Measurements from ENCODE around the gene HMG20A. TPM values are rescaled to one million over a fixed set of nuclear protein-coding genes. Genes with fewer than 3 reads are reported as not detected.

Gene HMG20A
- total and polyA plus RNA-seq, 2 of the 13 experiments (the other 11 are each of a cell fraction or from before 2014, with no cell fraction given) = 28.0 to 35.2 TPM

DNA sequence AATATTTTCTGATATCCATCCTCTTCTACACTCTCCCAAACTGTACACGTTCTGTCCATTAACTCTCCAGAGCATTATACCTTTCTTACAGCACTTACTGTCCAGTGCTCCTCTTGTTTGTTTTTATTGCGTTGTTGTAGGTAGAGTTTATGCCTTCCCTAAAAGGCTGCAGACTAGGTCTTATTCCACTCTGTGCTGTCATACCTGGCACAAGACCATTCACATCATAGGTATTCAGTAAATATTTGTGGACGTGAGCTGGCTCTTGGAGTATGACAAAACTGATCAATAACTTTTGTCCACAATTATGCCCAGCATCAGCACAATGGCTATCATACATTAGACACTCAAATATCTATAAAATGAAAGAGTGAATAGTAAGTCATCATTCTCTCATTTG, 4.4 kb downstream of the HMG20A start (continued):
- TF ChIP-seq ZNF441 (CRISPR knock-in tag; IDR thresholded peaks at IDR 0.05; ENCODE audit: borderline replicate concordance) (no peak), SMARCC2 (IDR thresholded peaks at IDR 0.05) (no peak), NFIC (IDR thresholded peaks at IDR 0.05; ENCODE audit: low read length) (no peak), SUZ12 (IDR thresholded peaks at IDR 0.05; ENCODE audit: low read depth, low read length) (no peak), FOXA3 (CRISPR knock-in tag; IDR thresholded peaks at IDR 0.05) (peak; percentile 42; the same call in 1 of the 2 replicates), CAMTA2 (CRISPR knock-in tag; IDR thresholded peaks at IDR 0.05; ENCODE audit: borderline replicate concordance) (no peak), ZNF577 (CRISPR knock-in tag; IDR thresholded peaks at IDR 0.05; ENCODE audit: borderline replicate concordance, low read depth) (no peak), ISL2 (CRISPR knock-in tag; IDR thresholded peaks at IDR 0.05) (no peak), ZNF296 (CRISPR knock-in tag; conservative IDR thresholded peaks at IDR 0.05) (no peak), XBP1 (CRISPR knock-in tag; IDR thresholded peaks at IDR 0.05) (no peak), POGZ (CRISPR knock-in tag; IDR thresholded peaks at IDR 0.05) (no peak), ZNF839 (CRISPR knock-in tag; IDR thresholded peaks at IDR 0.05; ENCODE audit: borderline replicate concordance) (no peak), ZNF207 (IDR thresholded peaks at IDR 0.05; ENCODE audit: borderline replicate concordance) (no peak), FOXO1 (CRISPR knock-in tag; IDR thresholded peaks at IDR 0.05) (no peak), ARNT2 (CRISPR knock-in tag; IDR thresholded peaks at IDR 0.05; ENCODE audit: low read depth) (no peak), SALL2 (CRISPR knock-in tag; IDR thresholded peaks at IDR 0.05) (no peak), ZSCAN12 (CRISPR knock-in tag; IDR thresholded peaks at IDR 0.05) (no peak), ZNF12 (CRISPR knock-in tag; IDR thresholded peaks at IDR 0.05) (no peak)
- TF ChIP-seq, protein P1, sequence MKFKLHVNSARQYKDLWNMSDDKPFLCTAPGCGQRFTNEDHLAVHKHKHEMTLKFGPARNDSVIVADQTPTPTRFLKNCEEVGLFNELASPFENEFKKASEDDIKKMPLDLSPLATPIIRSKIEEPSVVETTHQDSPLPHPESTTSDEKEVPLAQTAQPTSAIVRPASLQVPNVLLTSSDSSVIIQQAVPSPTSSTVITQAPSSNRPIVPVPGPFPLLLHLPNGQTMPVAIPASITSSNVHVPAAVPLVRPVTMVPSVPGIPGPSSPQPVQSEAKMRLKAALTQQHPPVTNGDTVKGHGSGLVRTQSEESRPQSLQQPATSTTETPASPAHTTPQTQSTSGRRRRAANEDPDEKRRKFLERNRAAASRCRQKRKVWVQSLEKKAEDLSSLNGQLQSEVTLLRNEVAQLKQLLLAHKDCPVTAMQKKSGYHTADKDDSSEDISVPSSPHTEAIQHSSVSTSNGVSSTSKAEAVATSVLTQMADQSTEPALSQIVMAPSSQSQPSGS (CRISPR knock-in tag; IDR thresholded peaks at IDR 0.05) = no peak
- TF ChIP-seq, protein P2, sequence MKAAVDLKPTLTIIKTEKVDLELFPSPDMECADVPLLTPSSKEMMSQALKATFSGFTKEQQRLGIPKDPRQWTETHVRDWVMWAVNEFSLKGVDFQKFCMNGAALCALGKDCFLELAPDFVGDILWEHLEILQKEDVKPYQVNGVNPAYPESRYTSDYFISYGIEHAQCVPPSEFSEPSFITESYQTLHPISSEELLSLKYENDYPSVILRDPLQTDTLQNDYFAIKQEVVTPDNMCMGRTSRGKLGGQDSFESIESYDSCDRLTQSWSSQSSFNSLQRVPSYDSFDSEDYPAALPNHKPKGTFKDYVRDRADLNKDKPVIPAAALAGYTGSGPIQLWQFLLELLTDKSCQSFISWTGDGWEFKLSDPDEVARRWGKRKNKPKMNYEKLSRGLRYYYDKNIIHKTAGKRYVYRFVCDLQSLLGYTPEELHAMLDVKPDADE (CRISPR knock-in tag; IDR thresholded peaks at IDR 0.05) = no peak
- TF ChIP-seq, protein P3, sequence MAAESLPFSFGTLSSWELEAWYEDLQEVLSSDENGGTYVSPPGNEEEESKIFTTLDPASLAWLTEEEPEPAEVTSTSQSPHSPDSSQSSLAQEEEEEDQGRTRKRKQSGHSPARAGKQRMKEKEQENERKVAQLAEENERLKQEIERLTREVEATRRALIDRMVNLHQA (CRISPR knock-in tag; IDR thresholded peaks at IDR 0.05) = no peak
- TF ChIP-seq, protein P4, sequence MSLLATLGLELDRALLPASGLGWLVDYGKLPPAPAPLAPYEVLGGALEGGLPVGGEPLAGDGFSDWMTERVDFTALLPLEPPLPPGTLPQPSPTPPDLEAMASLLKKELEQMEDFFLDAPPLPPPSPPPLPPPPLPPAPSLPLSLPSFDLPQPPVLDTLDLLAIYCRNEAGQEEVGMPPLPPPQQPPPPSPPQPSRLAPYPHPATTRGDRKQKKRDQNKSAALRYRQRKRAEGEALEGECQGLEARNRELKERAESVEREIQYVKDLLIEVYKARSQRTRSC (CRISPR knock-in tag; IDR thresholded peaks at IDR 0.05; ENCODE audit: low read depth) = no peak
- TF ChIP-seq, protein P5, sequence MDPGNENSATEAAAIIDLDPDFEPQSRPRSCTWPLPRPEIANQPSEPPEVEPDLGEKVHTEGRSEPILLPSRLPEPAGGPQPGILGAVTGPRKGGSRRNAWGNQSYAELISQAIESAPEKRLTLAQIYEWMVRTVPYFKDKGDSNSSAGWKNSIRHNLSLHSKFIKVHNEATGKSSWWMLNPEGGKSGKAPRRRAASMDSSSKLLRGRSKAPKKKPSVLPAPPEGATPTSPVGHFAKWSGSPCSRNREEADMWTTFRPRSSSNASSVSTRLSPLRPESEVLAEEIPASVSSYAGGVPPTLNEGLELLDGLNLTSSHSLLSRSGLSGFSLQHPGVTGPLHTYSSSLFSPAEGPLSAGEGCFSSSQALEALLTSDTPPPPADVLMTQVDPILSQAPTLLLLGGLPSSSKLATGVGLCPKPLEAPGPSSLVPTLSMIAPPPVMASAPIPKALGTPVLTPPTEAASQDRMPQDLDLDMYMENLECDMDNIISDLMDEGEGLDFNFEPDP (CRISPR knock-in tag; conservative IDR thresholded peaks at IDR 0.05) = no peak
- TF ChIP-seq, protein P6, sequence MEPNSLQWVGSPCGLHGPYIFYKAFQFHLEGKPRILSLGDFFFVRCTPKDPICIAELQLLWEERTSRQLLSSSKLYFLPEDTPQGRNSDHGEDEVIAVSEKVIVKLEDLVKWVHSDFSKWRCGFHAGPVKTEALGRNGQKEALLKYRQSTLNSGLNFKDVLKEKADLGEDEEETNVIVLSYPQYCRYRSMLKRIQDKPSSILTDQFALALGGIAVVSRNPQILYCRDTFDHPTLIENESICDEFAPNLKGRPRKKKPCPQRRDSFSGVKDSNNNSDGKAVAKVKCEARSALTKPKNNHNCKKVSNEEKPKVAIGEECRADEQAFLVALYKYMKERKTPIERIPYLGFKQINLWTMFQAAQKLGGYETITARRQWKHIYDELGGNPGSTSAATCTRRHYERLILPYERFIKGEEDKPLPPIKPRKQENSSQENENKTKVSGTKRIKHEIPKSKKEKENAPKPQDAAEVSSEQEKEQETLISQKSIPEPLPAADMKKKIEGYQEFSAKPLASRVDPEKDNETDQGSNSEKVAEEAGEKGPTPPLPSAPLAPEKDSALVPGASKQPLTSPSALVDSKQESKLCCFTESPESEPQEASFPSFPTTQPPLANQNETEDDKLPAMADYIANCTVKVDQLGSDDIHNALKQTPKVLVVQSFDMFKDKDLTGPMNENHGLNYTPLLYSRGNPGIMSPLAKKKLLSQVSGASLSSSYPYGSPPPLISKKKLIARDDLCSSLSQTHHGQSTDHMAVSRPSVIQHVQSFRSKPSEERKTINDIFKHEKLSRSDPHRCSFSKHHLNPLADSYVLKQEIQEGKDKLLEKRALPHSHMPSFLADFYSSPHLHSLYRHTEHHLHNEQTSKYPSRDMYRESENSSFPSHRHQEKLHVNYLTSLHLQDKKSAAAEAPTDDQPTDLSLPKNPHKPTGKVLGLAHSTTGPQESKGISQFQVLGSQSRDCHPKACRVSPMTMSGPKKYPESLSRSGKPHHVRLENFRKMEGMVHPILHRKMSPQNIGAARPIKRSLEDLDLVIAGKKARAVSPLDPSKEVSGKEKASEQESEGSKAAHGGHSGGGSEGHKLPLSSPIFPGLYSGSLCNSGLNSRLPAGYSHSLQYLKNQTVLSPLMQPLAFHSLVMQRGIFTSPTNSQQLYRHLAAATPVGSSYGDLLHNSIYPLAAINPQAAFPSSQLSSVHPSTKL (CRISPR knock-in tag; IDR thresholded peaks at IDR 0.05) = peak; percentile 46; the same call in 1 of the 2 replicates

All from HepG2 (cell line).